HL-60 (cell line): Measurements from ENCODE around the gene WNT7B.

ENCODE experiments used
- POLR2AphosphoS5 ChIP-seq: IDR thresholded peaks from 2 replicates; pipeline ENCODE4 v1.6.1; 2012; ENCODE audit warnings: low read depth
- TF ChIP-seq, protein P1 (sequence below): IDR thresholded peaks from one replicate; pipeline ENCODE4 v1.5.1; 2011; ENCODE audit warnings: low read length, control low read depth, inconsistent platforms; ENCODE audit not compliant: insufficient read depth

DNA sequence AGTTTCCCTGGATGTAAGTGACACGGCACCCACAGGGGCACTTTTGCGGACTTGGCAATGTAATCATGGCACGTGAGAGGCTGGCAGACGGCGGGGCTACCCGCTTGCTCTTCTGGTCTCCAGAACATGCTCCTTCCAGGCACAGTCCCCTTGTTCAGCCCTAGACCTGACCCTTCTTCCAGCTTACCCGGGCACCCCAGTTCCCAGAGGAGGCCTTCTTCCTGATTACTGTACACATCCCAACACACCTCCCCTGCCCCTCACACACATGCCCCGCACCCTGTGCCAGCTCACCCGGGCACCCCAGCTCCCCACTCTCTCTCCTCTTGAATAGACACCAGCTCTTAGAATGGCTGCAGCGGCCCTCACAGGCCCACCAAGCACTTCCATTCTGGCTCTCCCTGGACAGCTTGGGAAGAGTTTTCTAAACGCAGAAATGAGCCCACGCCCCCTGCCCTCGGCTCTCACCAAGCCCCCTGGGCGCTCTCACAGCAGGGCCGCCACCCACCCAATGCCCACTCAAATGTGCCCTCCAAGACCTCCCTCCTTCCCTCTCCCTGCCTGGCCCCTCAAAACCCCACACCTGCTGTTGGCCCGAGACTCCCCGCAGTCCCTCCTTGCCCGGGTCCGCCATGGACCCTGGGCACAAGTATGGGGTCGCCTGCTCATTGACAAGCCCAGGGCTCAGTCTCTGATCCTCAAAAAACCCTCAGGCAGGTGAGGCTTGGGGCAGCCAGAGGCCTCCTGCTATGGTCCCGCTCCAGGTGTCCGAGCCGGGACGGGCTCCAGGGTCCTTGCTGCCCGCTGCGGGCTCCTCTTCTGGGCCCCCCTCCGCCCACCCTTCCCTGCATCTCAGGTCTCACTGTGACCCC lies 88.5 kb downstream of the WNT7B start:
- no peak for TF ChIP-seq POLR2AphosphoS5
- TF ChIP-seq, protein P1, sequence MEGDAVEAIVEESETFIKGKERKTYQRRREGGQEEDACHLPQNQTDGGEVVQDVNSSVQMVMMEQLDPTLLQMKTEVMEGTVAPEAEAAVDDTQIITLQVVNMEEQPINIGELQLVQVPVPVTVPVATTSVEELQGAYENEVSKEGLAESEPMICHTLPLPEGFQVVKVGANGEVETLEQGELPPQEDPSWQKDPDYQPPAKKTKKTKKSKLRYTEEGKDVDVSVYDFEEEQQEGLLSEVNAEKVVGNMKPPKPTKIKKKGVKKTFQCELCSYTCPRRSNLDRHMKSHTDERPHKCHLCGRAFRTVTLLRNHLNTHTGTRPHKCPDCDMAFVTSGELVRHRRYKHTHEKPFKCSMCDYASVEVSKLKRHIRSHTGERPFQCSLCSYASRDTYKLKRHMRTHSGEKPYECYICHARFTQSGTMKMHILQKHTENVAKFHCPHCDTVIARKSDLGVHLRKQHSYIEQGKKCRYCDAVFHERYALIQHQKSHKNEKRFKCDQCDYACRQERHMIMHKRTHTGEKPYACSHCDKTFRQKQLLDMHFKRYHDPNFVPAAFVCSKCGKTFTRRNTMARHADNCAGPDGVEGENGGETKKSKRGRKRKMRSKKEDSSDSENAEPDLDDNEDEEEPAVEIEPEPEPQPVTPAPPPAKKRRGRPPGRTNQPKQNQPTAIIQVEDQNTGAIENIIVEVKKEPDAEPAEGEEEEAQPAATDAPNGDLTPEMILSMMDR, result no peak
